ENCODE results near the gene KLF6. TPM values are rescaled to one million over a fixed set of nuclear protein-coding genes. Genes with fewer than 3 reads are reported as not detected.

The KLF6 gene
- total RNA-seq, 1 donor from 2014 or later = 242 TPM

- DNase-seq (peak; percentile 53), ATAC-seq (peak; percentile 17 to 29)
- Histone ChIP-seq H3K27ac (peak overlapping the region; percentile 100), H3K4me3 (peak overlapping the region; percentile 90), H3K9me3 (no peaks in the 10 kb centered on the region), H3K36me3 (peaks cover 46% of the 10 kb centered on the region), H3K27me3 (ENCODE audit: low read depth) (no peaks in the 10 kb centered on the region), H3K4me1 (peaks cover 46% of the 10 kb centered on the region)
- intact Hi-C loops (cut with DNase I) = no loop called here
- TF ChIP-seq, protein P1, sequence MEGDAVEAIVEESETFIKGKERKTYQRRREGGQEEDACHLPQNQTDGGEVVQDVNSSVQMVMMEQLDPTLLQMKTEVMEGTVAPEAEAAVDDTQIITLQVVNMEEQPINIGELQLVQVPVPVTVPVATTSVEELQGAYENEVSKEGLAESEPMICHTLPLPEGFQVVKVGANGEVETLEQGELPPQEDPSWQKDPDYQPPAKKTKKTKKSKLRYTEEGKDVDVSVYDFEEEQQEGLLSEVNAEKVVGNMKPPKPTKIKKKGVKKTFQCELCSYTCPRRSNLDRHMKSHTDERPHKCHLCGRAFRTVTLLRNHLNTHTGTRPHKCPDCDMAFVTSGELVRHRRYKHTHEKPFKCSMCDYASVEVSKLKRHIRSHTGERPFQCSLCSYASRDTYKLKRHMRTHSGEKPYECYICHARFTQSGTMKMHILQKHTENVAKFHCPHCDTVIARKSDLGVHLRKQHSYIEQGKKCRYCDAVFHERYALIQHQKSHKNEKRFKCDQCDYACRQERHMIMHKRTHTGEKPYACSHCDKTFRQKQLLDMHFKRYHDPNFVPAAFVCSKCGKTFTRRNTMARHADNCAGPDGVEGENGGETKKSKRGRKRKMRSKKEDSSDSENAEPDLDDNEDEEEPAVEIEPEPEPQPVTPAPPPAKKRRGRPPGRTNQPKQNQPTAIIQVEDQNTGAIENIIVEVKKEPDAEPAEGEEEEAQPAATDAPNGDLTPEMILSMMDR (IDR thresholded peaks at IDR 0.05) = no peak
Measured at GRCh38 chr10:3782451-3783315, 2.3 kb downstream of the KLF6 start.

GRCh38 chr10:3782146-3782450 is 2.9 kb downstream of the KLF6 start:
- ATAC-seq (no peak), DNase-seq (no peak)
- no peaks in the 10 kb centered on the region for H3K27me3 ChIP-seq (ENCODE audit: low read depth)
- peaks cover 52% of the 10 kb centered on the region for H3K4me1 ChIP-seq
- TF ChIP-seq, protein P1 (IDR thresholded peaks at IDR 0.05) = no peak
- H3K4me3 ChIP-seq = peak overlapping the region; percentile 90
- intact Hi-C loops (cut with DNase I) = no loop called here
- no peaks in the 10 kb centered on the region for H3K9me3 ChIP-seq
- peaks cover 52% of the 10 kb centered on the region for H3K36me3 ChIP-seq
- peak overlapping the region; percentile 100 for H3K27ac ChIP-seq

- intact Hi-C loops (cut with DNase I) = no loop called here
- DNase-seq (peak; percentile 79), ATAC-seq (no peak)
- TF ChIP-seq, protein P1 (IDR thresholded peaks at IDR 0.05) = peak; percentile 62
- Histone ChIP-seq H3K27me3 (ENCODE audit: low read depth) (no peaks in the 10 kb centered on the region), H3K4me3 (peak overlapping the region; percentile 90), H3K36me3 (peaks cover 57% of the 10 kb centered on the region), H3K9me3 (no peaks in the 10 kb centered on the region), H3K4me1 (peaks cover 57% of the 10 kb centered on the region), H3K27ac (peak overlapping the region; percentile 100)
Measured at GRCh38 chr10:3781468-3782145, 3.4 kb downstream of the KLF6 start.

GRCh38 chr10:3780771-3781467 is 4.1 kb downstream of the KLF6 start:
- DNase-seq (no peak), ATAC-seq (no peak)
- Histone ChIP-seq H3K4me1 (peaks cover 63% of the 10 kb centered on the region), H3K27me3 (ENCODE audit: low read depth) (no peaks in the 10 kb centered on the region), H3K9me3 (no peaks in the 10 kb centered on the region), H3K4me3 (peak overlapping the region; percentile 90), H3K36me3 (peaks cover 64% of the 10 kb centered on the region), H3K27ac (peak overlapping the region; percentile 100)
- intact Hi-C loops (cut with DNase I) = no loop called here
- TF ChIP-seq, protein P1 (IDR thresholded peaks at IDR 0.05) = no peak

GRCh38 chr10:3780021-3780770 is 4.8 kb downstream of the KLF6 start:
- Histone ChIP-seq H3K4me1 (peaks cover 71% of the 10 kb centered on the region), H3K36me3 (peaks cover 70% of the 10 kb centered on the region), H3K27ac (peak overlapping the region; percentile 100), H3K4me3 (peak overlapping the region; percentile 90), H3K9me3 (no peaks in the 10 kb centered on the region), H3K27me3 (ENCODE audit: low read depth) (no peaks in the 10 kb centered on the region)
- TF ChIP-seq, protein P1 (IDR thresholded peaks at IDR 0.05) = no peak
- ATAC-seq = no peak
- intact Hi-C loops (cut with DNase I) = no loop called here
- no peak for DNase-seq
